ENCODE measurements around the gene RRAD.
A peak's percentile ranks its signal among the peaks of the same experiment; 100 is the strongest.
"Not testable (repeated sequence)": the region's sequence is repeated elsewhere in the genome, so short reads cannot be mapped to it uniquely, and the experiment has no call there.

RRAD gene

GRCh38 chr16:66925322-66925840 lies at the start of gene RRAD:
Gene RRAD, minus strand, starts transcription at chr16:66925535. Its CDS starts 356 bp downstream, at chr16:66925179.
- DNase-seq: no peak

GRCh38 chr16:66974932-66975246 lies 49.6 kb upstream of the RRAD start:
- DNase-seq: peak; percentile 46

- not testable (repeated sequence) for DNase-seq
Measured at GRCh38 chr16:66974156-66974931, 49.0 kb upstream of the RRAD start.

GRCh38 chr16:66973716-66974115 lies 48.4 kb upstream of the RRAD start:
- DNase-seq: no peak

- DNase-seq: no peak
Measured at GRCh38 chr16:66972983-66973382, 47.6 kb upstream of the RRAD start.

- no peak for DNase-seq
Measured at GRCh38 chr16:66970775-66971720, 45.7 kb upstream of the RRAD start.

GRCh38 chr16:66968847-66969246 lies 43.5 kb upstream of the RRAD start:
- DNase-seq: no peak

- DNase-seq: no peak
Measured at GRCh38 chr16:66964049-66964448, 38.7 kb upstream of the RRAD start.

GRCh38 chr16:66961914-66962313 lies 36.6 kb upstream of the RRAD start:
- no peak for DNase-seq

- peak; percentile 67 for DNase-seq
Measured at GRCh38 chr16:66961065-66961744, 35.9 kb upstream of the RRAD start, which contains the start of gene CES3. Gene CES3, plus strand, starts transcription at chr16:66961266. Its CDS starts 42 bp downstream, at chr16:66961308.

- DNase-seq: no peak
Measured at GRCh38 chr16:66960270-66960669, 34.9 kb upstream of the RRAD start.

GRCh38 chr16:66959704-66960161 lies 34.4 kb upstream of the RRAD start:
- no peak for DNase-seq

GRCh38 chr16:66958857-66959703 lies 33.7 kb upstream of the RRAD start:
- no peak for DNase-seq

- DNase-seq: not testable (repeated sequence)
Measured at GRCh38 chr16:66956154-66956457, 30.8 kb upstream of the RRAD start.

GRCh38 chr16:66955363-66956153 lies 30.2 kb upstream of the RRAD start:
- not testable (repeated sequence) for DNase-seq

GRCh38 chr16:66954097-66954659 lies 28.8 kb upstream of the RRAD start:
- DNase-seq: peak; percentile 79

GRCh38 chr16:66953462-66954096 lies 28.2 kb upstream of the RRAD start:
- DNase-seq: no peak

GRCh38 chr16:66952430-66953110 lies 27.2 kb upstream of the RRAD start:
- DNase-seq: no peak

- no peak for DNase-seq
Measured at GRCh38 chr16:66950971-66951790, 25.8 kb upstream of the RRAD start.
